ENCODE data around the gene ANKRD13D. TPM values are rescaled to one million over a fixed set of nuclear protein-coding genes. Genes with fewer than 3 reads are reported as not detected.

The ANKRD13D gene
- total and polyA plus RNA-seq, 2 donors from 2014 or later, result 21.9 to 68.3 TPM

DNA sequence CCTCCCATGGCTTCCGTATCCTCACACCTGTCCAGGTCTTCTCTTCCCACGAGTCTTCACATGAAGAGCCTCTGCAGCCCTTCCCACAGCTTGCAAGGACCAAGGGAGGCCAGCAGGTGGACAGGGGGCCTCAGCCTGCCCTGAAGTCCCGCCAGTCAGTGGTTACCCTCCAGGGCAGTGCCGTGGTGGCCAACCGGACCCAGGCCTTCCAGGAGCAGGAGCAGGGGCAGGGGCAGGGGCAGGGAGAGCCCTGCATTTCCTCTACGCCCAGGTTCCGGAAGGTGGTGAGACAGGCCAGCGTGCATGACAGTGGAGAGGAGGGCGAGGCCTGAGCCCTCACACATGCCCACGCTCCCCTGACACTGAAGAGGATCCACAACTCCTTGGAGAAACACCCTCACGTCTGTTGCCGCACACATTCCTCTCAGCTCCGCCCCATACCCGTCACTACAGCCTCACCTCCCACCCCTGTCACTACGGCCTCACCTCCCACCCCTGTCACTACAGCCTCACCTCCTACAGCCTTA is 22.5 kb downstream of the ANKRD13D start:
- Histone ChIP-seq H3K4me1 (ENCODE audit: control insufficient read depth in 2 of 3, insufficient read depth in 2 of 3, low read depth in 1 of 3, low read length in 3 of 3) (peaks cover 0 to 3% (median 0%) of the 10 kb centered on the region in 3 donors), H3K4me3 (ENCODE audit: low read length in 3 of 3) (no peak overlapping the region), H3K9me3 (ENCODE audit: control insufficient read depth in 2 of 3, insufficient read depth in 1 of 3, low read length in 3 of 3) (no peaks in the 10 kb centered on the region), H3K36me3 (ENCODE audit: control insufficient read depth in 2 of 3, insufficient read depth in 3 of 3, low read length in 3 of 3) (no peaks in the 10 kb centered on the region), H3K9ac (ENCODE audit: low read length in 3 of 3) (no peak overlapping the region), H3K27me3 (ENCODE audit: control insufficient read depth, insufficient read depth, low read length) (no peaks in the 10 kb centered on the region), H3K27ac (ENCODE audit: low read depth in 2 of 2, low read length in 2 of 2) (no peak overlapping the region)
- TF ChIP-seq, protein P1, sequence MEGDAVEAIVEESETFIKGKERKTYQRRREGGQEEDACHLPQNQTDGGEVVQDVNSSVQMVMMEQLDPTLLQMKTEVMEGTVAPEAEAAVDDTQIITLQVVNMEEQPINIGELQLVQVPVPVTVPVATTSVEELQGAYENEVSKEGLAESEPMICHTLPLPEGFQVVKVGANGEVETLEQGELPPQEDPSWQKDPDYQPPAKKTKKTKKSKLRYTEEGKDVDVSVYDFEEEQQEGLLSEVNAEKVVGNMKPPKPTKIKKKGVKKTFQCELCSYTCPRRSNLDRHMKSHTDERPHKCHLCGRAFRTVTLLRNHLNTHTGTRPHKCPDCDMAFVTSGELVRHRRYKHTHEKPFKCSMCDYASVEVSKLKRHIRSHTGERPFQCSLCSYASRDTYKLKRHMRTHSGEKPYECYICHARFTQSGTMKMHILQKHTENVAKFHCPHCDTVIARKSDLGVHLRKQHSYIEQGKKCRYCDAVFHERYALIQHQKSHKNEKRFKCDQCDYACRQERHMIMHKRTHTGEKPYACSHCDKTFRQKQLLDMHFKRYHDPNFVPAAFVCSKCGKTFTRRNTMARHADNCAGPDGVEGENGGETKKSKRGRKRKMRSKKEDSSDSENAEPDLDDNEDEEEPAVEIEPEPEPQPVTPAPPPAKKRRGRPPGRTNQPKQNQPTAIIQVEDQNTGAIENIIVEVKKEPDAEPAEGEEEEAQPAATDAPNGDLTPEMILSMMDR (IDR thresholded peaks at IDR 0.05; ENCODE audit: borderline replicate concordance, extremely low read depth, insufficient read depth), result no peak
- DNase-seq (no peak), FAIRE-seq (no peak)
- intact Hi-C loops (cut with DNase I), result no loop called here

DNA sequence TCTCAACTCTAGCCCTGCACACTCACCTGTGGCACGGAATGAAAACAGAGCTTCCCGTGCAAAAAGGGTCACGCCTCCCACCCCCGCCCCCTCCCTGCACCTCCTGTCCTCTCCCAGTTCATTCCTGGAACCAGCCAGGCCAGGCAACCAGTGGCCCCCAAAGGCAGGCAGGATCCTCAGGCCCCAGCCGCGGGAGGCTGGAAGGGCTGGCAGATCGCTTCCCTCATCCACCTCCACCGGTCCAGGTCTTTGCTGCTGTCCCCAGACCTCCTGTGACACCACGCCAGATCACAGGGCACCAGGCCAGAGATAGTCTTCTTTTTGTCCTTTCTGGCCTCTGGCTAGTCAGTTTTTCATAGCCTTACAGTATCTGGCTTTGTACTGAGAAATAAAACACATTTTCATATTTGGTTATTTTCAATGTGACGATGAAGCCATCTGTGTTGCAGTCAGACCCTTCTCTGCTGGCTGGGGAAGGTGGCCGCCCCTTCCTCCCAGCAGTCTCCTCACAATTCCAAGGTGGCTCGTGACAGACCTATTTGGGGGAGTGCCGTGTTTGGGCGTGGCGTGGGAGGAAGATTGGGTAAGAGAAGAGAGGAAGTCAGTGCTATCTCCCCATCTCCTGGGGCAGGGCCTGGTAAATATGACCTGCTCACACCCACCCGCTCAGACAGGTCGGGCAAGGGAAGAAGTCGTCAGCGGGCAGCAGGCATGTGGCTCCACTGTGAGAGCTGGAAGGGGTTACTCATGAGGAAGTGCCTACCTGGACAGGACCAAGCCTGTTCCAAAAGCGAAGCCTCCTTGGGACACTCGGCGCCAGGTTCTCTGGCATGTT is 23.3 kb downstream of the ANKRD13D start:
- TF ChIP-seq, protein P1 (IDR thresholded peaks at IDR 0.05; ENCODE audit: borderline replicate concordance, extremely low read depth, insufficient read depth), result no peak
- H3K36me3 ChIP-seq (ENCODE audit: control insufficient read depth in 2 of 3, insufficient read depth in 3 of 3, low read length in 3 of 3), result no peaks in the 10 kb centered on the region
- peaks cover 0 to 3% (median 0%) of the 10 kb centered on the region in 3 donors for H3K4me1 ChIP-seq (ENCODE audit: control insufficient read depth in 2 of 3, insufficient read depth in 2 of 3, low read depth in 1 of 3, low read length in 3 of 3)
- H3K9ac ChIP-seq (ENCODE audit: low read length in 3 of 3), result no peak overlapping the region
- no peaks in the 10 kb centered on the region for H3K27me3 ChIP-seq (ENCODE audit: control insufficient read depth, insufficient read depth, low read length)
- no peak overlapping the region for H3K4me3 ChIP-seq (ENCODE audit: low read length in 3 of 3)
- intact Hi-C loops (cut with DNase I), result no loop called here
- H3K9me3 ChIP-seq (ENCODE audit: control insufficient read depth in 2 of 3, insufficient read depth in 1 of 3, low read length in 3 of 3), result no peaks in the 10 kb centered on the region
- DNase-seq (peak in 2 of 5 donors; percentile 45 to 73), FAIRE-seq (no peak)
- H3K27ac ChIP-seq (ENCODE audit: low read depth in 2 of 2, low read length in 2 of 2), result peak overlapping the region in 1 of 2 donors; percentile 67

DNA sequence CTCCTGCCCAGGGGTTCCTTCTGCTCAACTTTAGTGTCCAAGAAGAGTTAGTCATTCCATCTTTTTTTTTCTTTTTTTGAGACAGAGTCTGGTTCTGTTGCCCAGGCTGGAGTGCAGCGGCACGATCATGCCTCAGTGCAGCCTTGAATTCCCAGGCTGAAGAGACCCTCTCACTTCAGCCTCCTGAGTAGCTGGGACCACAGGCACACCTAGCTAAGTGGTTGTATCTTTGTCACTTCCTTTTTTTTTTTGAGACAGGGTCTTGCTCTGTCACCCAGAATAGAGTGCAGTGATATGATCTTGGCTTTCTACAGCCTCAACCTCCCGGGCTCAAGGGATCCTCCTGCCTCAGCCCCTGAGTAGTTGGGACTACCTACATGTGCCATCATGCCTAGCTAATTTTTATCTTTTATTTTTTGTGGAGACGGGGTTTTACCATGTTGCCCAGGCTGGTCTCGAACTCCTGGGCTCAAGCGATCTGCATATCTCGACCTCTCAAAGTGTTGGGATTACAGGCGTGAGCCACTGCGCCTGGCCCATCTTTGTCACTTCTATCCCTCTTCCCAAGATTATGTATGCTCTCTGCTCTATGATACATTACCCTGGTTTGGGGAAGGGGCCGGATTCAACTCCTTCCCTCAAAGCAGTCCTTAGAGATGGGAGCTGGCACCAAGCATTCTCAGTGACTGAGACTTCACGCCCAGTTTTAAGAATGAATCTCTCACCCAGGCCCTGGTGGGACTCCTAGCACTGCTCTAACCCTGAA is 24.2 kb downstream of the ANKRD13D start:
- H3K27ac ChIP-seq (ENCODE audit: low read depth in 2 of 2, low read length in 2 of 2), result no peak overlapping the region
- FAIRE-seq (no peak), DNase-seq (no peak)
- intact Hi-C loops (cut with DNase I), result no loop called here
- no peak overlapping the region for H3K4me3 ChIP-seq (ENCODE audit: low read length in 3 of 3)
- TF ChIP-seq, protein P1 (IDR thresholded peaks at IDR 0.05; ENCODE audit: borderline replicate concordance, extremely low read depth, insufficient read depth), result no peak
- H3K27me3 ChIP-seq (ENCODE audit: control insufficient read depth, insufficient read depth, low read length), result no peaks in the 10 kb centered on the region
- no peaks in the 10 kb centered on the region for H3K36me3 ChIP-seq (ENCODE audit: control insufficient read depth in 2 of 3, insufficient read depth in 3 of 3, low read length in 3 of 3)
- H3K9ac ChIP-seq (ENCODE audit: low read length in 3 of 3), result no peak overlapping the region
- H3K9me3 ChIP-seq (ENCODE audit: control insufficient read depth in 2 of 3, insufficient read depth in 1 of 3, low read length in 3 of 3), result no peaks in the 10 kb centered on the region
- H3K4me1 ChIP-seq (ENCODE audit: control insufficient read depth in 2 of 3, insufficient read depth in 2 of 3, low read depth in 1 of 3, low read length in 3 of 3), result peaks cover 0 to 4% (median 0%) of the 10 kb centered on the region in 3 donors

Data from kidney (tissue), 14 donors.